Sigmoid colon (tissue), 4 donors: ENCODE measurements around the gene FAM234A.

ENCODE experiments used
- CTCF ChIP-seq, 4 experiments: fragments of 450-650 bp in 3 of 4; fragments of 200-600 bp in 1 of 4; IDR thresholded peaks; one replicate each; pipeline ENCODE4 v1.5.1; 2016 to 2019; ENCODE audit warnings: antibody characterized with exemption in 4 of 4, mild to moderate bottlenecking in 3 of 4, moderate library complexity in 2 of 4
- POLR2A ChIP-seq, 2 donors: fragments of 450-650 bp; IDR thresholded peaks; one replicate each; pipeline ENCODE4 v1.6.1; 2016; ENCODE audit warnings: antibody characterized with exemption in 2 of 2, mild to moderate bottlenecking in 2 of 2, moderate library complexity in 2 of 2
- POLR2AphosphoS5 ChIP-seq, 4 donors: sonication (generic); formaldehyde crosslinking; IDR thresholded peaks; one replicate each; pipeline ENCODE4 v1.6.1; 2017; ENCODE audit warnings: antibody characterized with exemption in 4 of 4

- TF ChIP-seq POLR2A (IDR thresholded peaks at IDR 0.05) = no peak
- TF ChIP-seq POLR2AphosphoS5 (IDR thresholded peaks at IDR 0.05) = peak in 1 of 4 donors; percentile 5
- no peak for TF ChIP-seq CTCF (IDR thresholded peaks at IDR 0.05)
Observed at GRCh38 chr16:268141-269053, 33.8 kb downstream of the FAM234A start.
